C4-2B (cell line): ENCODE results near the gene WDR88.

Experiments
- ZFX ChIP-seq: fragments of 450-650 bp; IDR thresholded peaks from 2 replicates; pipeline ENCODE4 v1.6.1; 2017
- TF ChIP-seq, protein P1 (sequence below): fragments of 450-650 bp; conservative IDR thresholded peaks from 2 replicates; pipeline ENCODE4 v1.5.1; 2017; ENCODE audit warnings: mild to moderate bottlenecking

DNA sequence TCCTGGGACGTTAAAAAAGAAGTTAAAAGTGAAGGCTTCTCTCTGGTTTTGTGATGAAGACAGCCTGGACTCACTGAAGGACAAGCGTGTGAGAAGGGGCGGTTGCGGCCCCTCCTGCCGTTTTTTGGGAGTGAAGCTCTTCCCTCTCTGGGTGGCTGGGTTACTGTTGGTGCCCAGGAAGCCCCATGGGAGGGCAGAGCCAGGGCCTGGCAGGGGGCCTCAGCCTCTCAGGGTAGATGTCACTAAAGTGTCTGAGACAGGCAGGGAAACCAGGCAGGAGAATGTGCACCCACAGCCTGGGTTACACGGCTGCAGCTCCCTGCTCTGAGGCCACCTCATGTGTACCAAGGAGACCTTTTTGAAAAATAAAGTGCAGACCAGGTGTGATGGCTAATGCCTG is 1.5 kb upstream of the WDR88 start:
- TF ChIP-seq, protein P1, sequence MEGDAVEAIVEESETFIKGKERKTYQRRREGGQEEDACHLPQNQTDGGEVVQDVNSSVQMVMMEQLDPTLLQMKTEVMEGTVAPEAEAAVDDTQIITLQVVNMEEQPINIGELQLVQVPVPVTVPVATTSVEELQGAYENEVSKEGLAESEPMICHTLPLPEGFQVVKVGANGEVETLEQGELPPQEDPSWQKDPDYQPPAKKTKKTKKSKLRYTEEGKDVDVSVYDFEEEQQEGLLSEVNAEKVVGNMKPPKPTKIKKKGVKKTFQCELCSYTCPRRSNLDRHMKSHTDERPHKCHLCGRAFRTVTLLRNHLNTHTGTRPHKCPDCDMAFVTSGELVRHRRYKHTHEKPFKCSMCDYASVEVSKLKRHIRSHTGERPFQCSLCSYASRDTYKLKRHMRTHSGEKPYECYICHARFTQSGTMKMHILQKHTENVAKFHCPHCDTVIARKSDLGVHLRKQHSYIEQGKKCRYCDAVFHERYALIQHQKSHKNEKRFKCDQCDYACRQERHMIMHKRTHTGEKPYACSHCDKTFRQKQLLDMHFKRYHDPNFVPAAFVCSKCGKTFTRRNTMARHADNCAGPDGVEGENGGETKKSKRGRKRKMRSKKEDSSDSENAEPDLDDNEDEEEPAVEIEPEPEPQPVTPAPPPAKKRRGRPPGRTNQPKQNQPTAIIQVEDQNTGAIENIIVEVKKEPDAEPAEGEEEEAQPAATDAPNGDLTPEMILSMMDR: no peak
- no peak for TF ChIP-seq ZFX
